Esophagus squamous epithelium (tissue), 4 donors: ENCODE results near the gene CTSO.

Source experiments
- POLR2A ChIP-seq, 4 donors: fragments of 450-650 bp; IDR thresholded peaks; one replicate each; pipeline ENCODE4 v1.6.1; 2017; ENCODE audit warnings: antibody characterized with exemption in 4 of 4, mild to moderate bottlenecking in 4 of 4, moderate library complexity in 3 of 4
- TF ChIP-seq, protein P1 (sequence below), 6 experiments: fragments of 450-650 bp in 4 of 6; fragments of 200-600 bp in 2 of 6; sonication (generic) in 2 of 6; IDR thresholded peaks; one replicate each; pipeline ENCODE4 v1.5.1; 2016 to 2019; ENCODE audit warnings: antibody characterized with exemption in 6 of 6, mild to moderate bottlenecking in 4 of 6, moderate library complexity in 4 of 6

GRCh38 chr4:155900381-155900780 lies 53.3 kb downstream of the CTSO start:
- TF ChIP-seq, protein P1, sequence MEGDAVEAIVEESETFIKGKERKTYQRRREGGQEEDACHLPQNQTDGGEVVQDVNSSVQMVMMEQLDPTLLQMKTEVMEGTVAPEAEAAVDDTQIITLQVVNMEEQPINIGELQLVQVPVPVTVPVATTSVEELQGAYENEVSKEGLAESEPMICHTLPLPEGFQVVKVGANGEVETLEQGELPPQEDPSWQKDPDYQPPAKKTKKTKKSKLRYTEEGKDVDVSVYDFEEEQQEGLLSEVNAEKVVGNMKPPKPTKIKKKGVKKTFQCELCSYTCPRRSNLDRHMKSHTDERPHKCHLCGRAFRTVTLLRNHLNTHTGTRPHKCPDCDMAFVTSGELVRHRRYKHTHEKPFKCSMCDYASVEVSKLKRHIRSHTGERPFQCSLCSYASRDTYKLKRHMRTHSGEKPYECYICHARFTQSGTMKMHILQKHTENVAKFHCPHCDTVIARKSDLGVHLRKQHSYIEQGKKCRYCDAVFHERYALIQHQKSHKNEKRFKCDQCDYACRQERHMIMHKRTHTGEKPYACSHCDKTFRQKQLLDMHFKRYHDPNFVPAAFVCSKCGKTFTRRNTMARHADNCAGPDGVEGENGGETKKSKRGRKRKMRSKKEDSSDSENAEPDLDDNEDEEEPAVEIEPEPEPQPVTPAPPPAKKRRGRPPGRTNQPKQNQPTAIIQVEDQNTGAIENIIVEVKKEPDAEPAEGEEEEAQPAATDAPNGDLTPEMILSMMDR (IDR thresholded peaks at IDR 0.05) = no peak
- no peak for TF ChIP-seq POLR2A (IDR thresholded peaks at IDR 0.05)
